HepG2 (cell line): ENCODE measurements around the gene MYL6. TPM values are rescaled to one million over a fixed set of nuclear protein-coding genes. Genes with fewer than 3 reads are reported as not detected.
A peak's percentile ranks its signal among the peaks of the same experiment; 100 is the strongest.

ENCODE experiments used
- CEBPB ChIP-seq: IDR thresholded peaks from 2 replicates; pipeline ENCODE4 v1.6.1; 2011; ENCODE audit warnings: low read depth, low read length, improper control_type of control experiment, borderline replicate concordance
- EEA1 ChIP-seq: sonication (generic); formaldehyde crosslinking; IDR thresholded peaks from 2 replicates; pipeline ENCODE4 v1.5.1; 2020; ENCODE audit warnings: mild to moderate bottlenecking, missing genetic modification reagents, borderline replicate concordance
- FOXP1 ChIP-seq, 2 experiments: fragments of 450-650 bp in 1 of 2; IDR thresholded peaks; 2 replicates each; pipeline ENCODE4 v1.6.1; 2017 to 2018; ENCODE audit warnings: antibody characterized with exemption in 1 of 2
- GPN1 ChIP-seq: sonication (generic); formaldehyde crosslinking; IDR thresholded peaks from 2 replicates; pipeline ENCODE4 v1.5.1; 2020; ENCODE audit warnings: missing genetic modification reagents, borderline replicate concordance
- HMG20A ChIP-seq: IDR thresholded peaks from 2 replicates; pipeline ENCODE4 v1.6.1; 2016; ENCODE audit warnings: borderline replicate concordance
- HMG20B ChIP-seq: conservative IDR thresholded peaks from 2 replicates; pipeline ENCODE4 v1.6.1; 2016; ENCODE audit warnings: missing genetic modification reagents, missing compliant biosample characterization
- HNRNPH1 ChIP-seq: fragments of 200-400 bp; formaldehyde crosslinking; optimal IDR thresholded peaks from 2 replicates; pipeline ENCODE3; 2017; ENCODE audit warnings: mild to moderate bottlenecking, low read depth, low read length
- KMT2A ChIP-seq: sonication (generic); formaldehyde crosslinking; IDR thresholded peaks from 2 replicates; pipeline ENCODE4 v1.4.0; 2020; ENCODE audit warnings: missing genetic modification reagents
- KMT2B ChIP-seq: IDR thresholded peaks from 2 replicates; pipeline ENCODE4 v1.6.1; 2016; ENCODE audit warnings: missing genetic modification reagents, missing compliant biosample characterization
- MED13 ChIP-seq: sonication (generic); formaldehyde crosslinking; IDR thresholded peaks from 2 replicates; pipeline ENCODE4 v1.5.0; 2020; ENCODE audit warnings: missing genetic modification reagents
- MEF2D ChIP-seq: sonication (generic); formaldehyde crosslinking; IDR thresholded peaks from 2 replicates; pipeline ENCODE4 v1.5.1; 2020; ENCODE audit warnings: mild to moderate bottlenecking, missing genetic modification reagents
- NCOA2 ChIP-seq: sonication (generic); formaldehyde crosslinking; IDR thresholded peaks from 2 replicates; pipeline ENCODE4 v1.8.0; 2022; ENCODE audit warnings: inconsistent platforms
- NFKBIZ ChIP-seq: IDR thresholded peaks from 2 replicates; pipeline ENCODE4 v1.6.1; 2018; ENCODE audit warnings: missing genetic modification reagents, missing compliant biosample characterization
- NR2F6 ChIP-seq, 2 experiments: IDR thresholded peaks; 2 replicates each; pipeline ENCODE4 v1.6.1; 2016; ENCODE audit warnings: antibody characterized with exemption in 1 of 2, mild to moderate bottlenecking in 1 of 2
- RORA ChIP-seq: sonication (generic); formaldehyde crosslinking; IDR thresholded peaks from 2 replicates; pipeline ENCODE4 v1.5.0; 2020; ENCODE audit warnings: mild to moderate bottlenecking, missing genetic modification reagents, moderate library complexity
- TAF15 ChIP-seq: fragments of 200-400 bp; formaldehyde crosslinking; IDR thresholded peaks from one replicate; pipeline ENCODE4 v1.6.1; 2018; ENCODE audit warnings: mild to moderate bottlenecking, low read depth, low read length; ENCODE audit not compliant: poor library complexity, severe bottlenecking
- TGIF2 ChIP-seq: IDR thresholded peaks from 2 replicates; pipeline ENCODE4 v1.6.1; 2016; ENCODE audit warnings: control low read depth, missing compliant biosample characterization
- TMF1 ChIP-seq: sonication (generic); formaldehyde crosslinking; IDR thresholded peaks from 2 replicates; pipeline ENCODE4 v1.8.1; 2022; ENCODE audit warnings: low read depth, missing genetic modification reagents
- ZNF10 ChIP-seq: sonication (generic); formaldehyde crosslinking; IDR thresholded peaks from 2 replicates; pipeline ENCODE4 v1.4.0; 2020; ENCODE audit warnings: mild to moderate bottlenecking, low read depth, missing genetic modification reagents, borderline replicate concordance
- ZNF225 ChIP-seq: sonication (generic); formaldehyde crosslinking; IDR thresholded peaks from 2 replicates; pipeline ENCODE4 v1.4.0; 2020; ENCODE audit warnings: mild to moderate bottlenecking, missing genetic modification reagents
- ZNF24 ChIP-seq: fragments of 450-650 bp; IDR thresholded peaks from 2 replicates; pipeline ENCODE4 v1.6.1; 2017; ENCODE audit warnings: antibody characterized with exemption, mild to moderate bottlenecking
- ZNF496 ChIP-seq: sonication (generic); formaldehyde crosslinking; IDR thresholded peaks from 2 replicates; pipeline ENCODE4 v1.8.1; 2023; ENCODE audit warnings: mild to moderate bottlenecking, moderate library complexity, missing genetic modification reagents; ENCODE audit not compliant: insufficient replicate concordance
- ZNF558 ChIP-seq: sonication (generic); formaldehyde crosslinking; IDR thresholded peaks from 2 replicates; pipeline ENCODE4 v1.9.0; 2022; ENCODE audit warnings: mild to moderate bottlenecking, missing genetic modification reagents, borderline replicate concordance
- ZNF563 ChIP-seq: sonication (generic); formaldehyde crosslinking; IDR thresholded peaks from 2 replicates; pipeline ENCODE4 v1.8.0; 2022; ENCODE audit warnings: mild to moderate bottlenecking, moderate library complexity, missing genetic modification reagents
- ZNF841 ChIP-seq: sonication (generic); formaldehyde crosslinking; IDR thresholded peaks from 2 replicates; pipeline ENCODE4 v1.8.1; 2023; ENCODE audit warnings: missing genetic modification reagents, borderline replicate concordance
- ZNF891 ChIP-seq: sonication (generic); formaldehyde crosslinking; IDR thresholded peaks from 2 replicates; pipeline ENCODE4 v1.5.0; 2020; ENCODE audit warnings: mild to moderate bottlenecking, missing genetic modification reagents
- polyA plus RNA-seq, 8 experiments: library from polyadenylated mRNA; depleted of rRNA in 3 of 8; stranded (reverse) in 7 of 8; unstranded in 1 of 8; fragments of >200 nt; fragmentation: Illumina TruSeq in 4 of 8; extraction: Trizol in 4 of 8; gene quantifications; 2 replicates each; pipeline versions ENCODE4 v1.2.1 to v1.2.3, GENCODE V29; 2011 to 2016; ENCODE audit warnings: low read depth in 4 of 8, missing spikeins in 1 of 8, mixed read lengths in 1 of 8; ENCODE audit not compliant: insufficient read depth in 1 of 8
- total RNA-seq, 5 experiments: library from RNA; depleted of rRNA; stranded (reverse); fragments of >200 nt; fragmentation: Illumina TruSeq; extraction: Trizol; gene quantifications; 2 replicates each; pipeline ENCODE4 v1.2.3, GENCODE V29; 2016; ENCODE audit warnings: low read depth in 1 of 5
- TF ChIP-seq, protein P1 (sequence below): sonication (generic); formaldehyde crosslinking; IDR thresholded peaks from 2 replicates; pipeline ENCODE4 v1.4.0; 2020; ENCODE audit warnings: missing genetic modification reagents
- TF ChIP-seq, protein P2 (sequence below): sonication (generic); formaldehyde crosslinking; IDR thresholded peaks from 2 replicates; pipeline ENCODE4 v1.5.0; 2020; ENCODE audit warnings: missing genetic modification reagents
- TF ChIP-seq, protein P3 (sequence below): sonication (generic); formaldehyde crosslinking; IDR thresholded peaks from 2 replicates; pipeline ENCODE4 v1.4.0; 2020; ENCODE audit warnings: low read depth, mild to moderate bottlenecking, missing genetic modification reagents

The MYL6 gene
- total and polyA plus RNA-seq, 2 of the 13 experiments (the other 11 are each of a cell fraction or from before 2014, with no cell fraction given): 1,127 to 1,192 TPM

DNA sequence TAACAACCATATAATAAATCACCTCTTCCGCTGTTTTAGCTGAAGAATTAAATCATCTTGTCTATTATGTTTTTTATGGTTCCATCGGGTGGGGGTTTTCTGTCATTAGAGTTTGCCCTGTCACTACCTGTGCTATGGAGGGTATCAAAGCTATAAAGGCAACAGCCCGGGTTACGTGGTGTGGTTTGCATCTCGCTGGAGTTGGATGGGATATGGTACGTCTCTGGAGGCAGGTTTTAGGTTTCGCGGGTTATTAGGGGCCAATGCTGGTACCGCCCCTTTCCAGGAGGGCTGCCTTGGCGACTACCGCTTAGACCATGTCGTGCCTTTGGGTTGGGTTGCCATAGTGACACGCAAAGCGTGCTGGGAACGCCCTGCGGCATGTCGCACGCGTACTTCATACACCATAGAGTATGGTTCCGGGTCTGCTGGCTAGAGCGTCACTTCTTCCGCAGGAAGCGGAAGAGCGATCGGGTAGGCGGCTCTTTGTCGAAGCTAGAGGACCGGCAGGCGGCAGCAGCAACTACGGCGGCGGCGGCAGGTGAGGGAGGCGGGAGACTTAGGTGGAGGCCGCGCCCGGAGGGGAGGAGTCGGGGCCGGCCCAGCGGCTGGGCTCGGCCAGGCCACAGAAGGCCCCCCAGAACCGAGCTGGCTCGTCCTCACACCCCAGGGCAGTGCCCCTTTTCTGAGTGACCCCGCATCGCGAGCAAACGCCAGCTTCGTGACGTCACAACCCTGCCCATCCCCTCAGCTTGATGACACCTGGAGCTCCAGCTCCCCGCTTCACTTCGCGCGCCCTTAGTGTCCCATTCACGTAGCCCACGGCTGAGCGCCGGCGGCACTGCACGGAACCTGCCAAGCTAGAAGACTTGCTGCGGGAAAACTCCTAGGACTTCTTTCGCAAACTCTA, 40.1 kb upstream of the MYL6 start, which contains the start of gene ZC3H10 (continued):
- TF ChIP-seq ZNF558 (CRISPR knock-in tag): 0 out of 2 replicates have a peak, but pooled peaks have one; percentile 56
- TF ChIP-seq ZNF496 (CRISPR knock-in tag): no peak
- TF ChIP-seq RORA (CRISPR knock-in tag): no peak
- TF ChIP-seq EEA1 (CRISPR knock-in tag): 0 out of 2 replicates have a peak, but pooled peaks have one; percentile 60
- peak; percentile 93 for TF ChIP-seq HNRNPH1
- TF ChIP-seq, protein P1, sequence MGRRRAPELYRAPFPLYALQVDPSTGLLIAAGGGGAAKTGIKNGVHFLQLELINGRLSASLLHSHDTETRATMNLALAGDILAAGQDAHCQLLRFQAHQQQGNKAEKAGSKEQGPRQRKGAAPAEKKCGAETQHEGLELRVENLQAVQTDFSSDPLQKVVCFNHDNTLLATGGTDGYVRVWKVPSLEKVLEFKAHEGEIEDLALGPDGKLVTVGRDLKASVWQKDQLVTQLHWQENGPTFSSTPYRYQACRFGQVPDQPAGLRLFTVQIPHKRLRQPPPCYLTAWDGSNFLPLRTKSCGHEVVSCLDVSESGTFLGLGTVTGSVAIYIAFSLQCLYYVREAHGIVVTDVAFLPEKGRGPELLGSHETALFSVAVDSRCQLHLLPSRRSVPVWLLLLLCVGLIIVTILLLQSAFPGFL (CRISPR knock-in tag): no peak
- TF ChIP-seq, protein P2, sequence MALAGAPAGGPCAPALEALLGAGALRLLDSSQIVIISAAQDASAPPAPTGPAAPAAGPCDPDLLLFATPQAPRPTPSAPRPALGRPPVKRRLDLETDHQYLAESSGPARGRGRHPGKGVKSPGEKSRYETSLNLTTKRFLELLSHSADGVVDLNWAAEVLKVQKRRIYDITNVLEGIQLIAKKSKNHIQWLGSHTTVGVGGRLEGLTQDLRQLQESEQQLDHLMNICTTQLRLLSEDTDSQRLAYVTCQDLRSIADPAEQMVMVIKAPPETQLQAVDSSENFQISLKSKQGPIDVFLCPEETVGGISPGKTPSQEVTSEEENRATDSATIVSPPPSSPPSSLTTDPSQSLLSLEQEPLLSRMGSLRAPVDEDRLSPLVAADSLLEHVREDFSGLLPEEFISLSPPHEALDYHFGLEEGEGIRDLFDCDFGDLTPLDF (CRISPR knock-in tag): peak; percentile 57
- TF ChIP-seq NCOA2 (CRISPR knock-in tag): peak; percentile 64
- peak; percentile 58; the same call in 1 of the 2 replicates for TF ChIP-seq TGIF2 (CRISPR knock-in tag)
- TF ChIP-seq GPN1 (CRISPR knock-in tag): no peak
- no peak for TF ChIP-seq CEBPB
- peak; percentile 3; the same call in 1 of the 2 replicates for TF ChIP-seq KMT2A (CRISPR knock-in tag)
- no peak for TF ChIP-seq HMG20B (CRISPR knock-in tag)
- peak; percentile 66; the same call in 1 of the 2 replicates for TF ChIP-seq TMF1 (CRISPR knock-in tag)
- no peak for TF ChIP-seq ZNF10
- no peak for TF ChIP-seq ZNF841 (CRISPR knock-in tag)
- TF ChIP-seq FOXP1 (IDR thresholded peaks at IDR 0.05): 0 out of 2 replicates have a peak, but pooled peaks have one; percentile 11
- TF ChIP-seq FOXP1 (CRISPR knock-in tag; IDR thresholded peaks at IDR 0.05): no peak
- TF ChIP-seq NFKBIZ (CRISPR knock-in tag): no peak
- peak; percentile 69; the same call in 1 of the 2 replicates for TF ChIP-seq MED13 (CRISPR knock-in tag)
- no peak for TF ChIP-seq ZNF225 (CRISPR knock-in tag)
- TF ChIP-seq HMG20A (CRISPR knock-in tag): no peak
- TF ChIP-seq MEF2D (CRISPR knock-in tag): peak; percentile 89; the same call in 1 of the 2 replicates
- TF ChIP-seq, protein P3, sequence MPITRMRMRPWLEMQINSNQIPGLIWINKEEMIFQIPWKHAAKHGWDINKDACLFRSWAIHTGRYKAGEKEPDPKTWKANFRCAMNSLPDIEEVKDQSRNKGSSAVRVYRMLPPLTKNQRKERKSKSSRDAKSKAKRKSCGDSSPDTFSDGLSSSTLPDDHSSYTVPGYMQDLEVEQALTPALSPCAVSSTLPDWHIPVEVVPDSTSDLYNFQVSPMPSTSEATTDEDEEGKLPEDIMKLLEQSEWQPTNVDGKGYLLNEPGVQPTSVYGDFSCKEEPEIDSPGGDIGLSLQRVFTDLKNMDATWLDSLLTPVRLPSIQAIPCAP (CRISPR knock-in tag): no peak
- TF ChIP-seq TAF15: peak; percentile 92
- no peak for TF ChIP-seq NR2F6 (IDR thresholded peaks at IDR 0.05)
- TF ChIP-seq NR2F6 (CRISPR knock-in tag; IDR thresholded peaks at IDR 0.05): peak; percentile 41; the same call in 1 of the 2 replicates
- TF ChIP-seq ZNF563: peak; percentile 65; the same call in 1 of the 2 replicates
- TF ChIP-seq ZNF891 (CRISPR knock-in tag): peak; percentile 88
- no peak for TF ChIP-seq ZNF24
- peak; percentile 91 for TF ChIP-seq KMT2B (CRISPR knock-in tag)
